CD14-positive monocyte (primary cell): ENCODE measurements around the gene THBS2. TPM values are rescaled to one million over a fixed set of nuclear protein-coding genes. Genes with fewer than 3 reads are reported as not detected.

ENCODE experiments used
- DNase-seq, 3 donors: peaks; one replicate each; pipeline ENCODE4 v3.0.0-alpha.2; 2011 to 2022
- H2AFZ ChIP-seq: 2 replicates; pipeline ENCODE4 v1.6.0; 2012; ENCODE audit warnings: mild to moderate bottlenecking, low read depth, low read length, inconsistent platforms; ENCODE audit not compliant: insufficient read depth, poor library complexity, severe bottlenecking
- H3K27ac ChIP-seq, 2 donors: 1 replicate in 1 of 2; 2 replicates in 1 of 2; pipeline ENCODE4 v1.5.1; 2012 to 2013; ENCODE audit warnings: low read length in 2 of 2, control low read depth in 1 of 2, inconsistent platforms in 1 of 2, low read depth in 1 of 2, mild to moderate bottlenecking in 1 of 2
- H3K27me3 ChIP-seq, 2 donors: one replicate each; pipeline versions ENCODE4 v1.6.0 to v1.6.1; 2011 to 2013; ENCODE audit warnings: low read length in 2 of 2; ENCODE audit not compliant: control insufficient read depth in 2 of 2, insufficient read depth in 2 of 2
- H3K36me3 ChIP-seq, 2 donors: replicated peaks in 1 of 2; 1 replicate in 1 of 2; 2 replicates in 1 of 2; pipeline versions ENCODE4 v1.5.1 to v1.6.1; 2012 to 2013; ENCODE audit warnings: low read length in 2 of 2, control low read depth in 1 of 2, inconsistent platforms in 1 of 2, mild to moderate bottlenecking in 1 of 2; ENCODE audit not compliant: insufficient read depth in 2 of 2, control insufficient read depth in 1 of 2
- H3K4me1 ChIP-seq, 2 donors: 1 replicate in 1 of 2; 2 replicates in 1 of 2; pipeline versions ENCODE4 v1.5.1 to v1.6.1; 2012 to 2013; ENCODE audit warnings: low read length in 2 of 2, control low read depth in 1 of 2, inconsistent platforms in 1 of 2, mild to moderate bottlenecking in 1 of 2, moderate library complexity in 1 of 2; ENCODE audit not compliant: insufficient read depth in 2 of 2, control insufficient read depth in 1 of 2
- H3K4me2 ChIP-seq: replicated peaks from 2 replicates; pipeline ENCODE3; 2012; ENCODE audit warnings: low read length, moderate library complexity, mild to moderate bottlenecking; ENCODE audit not compliant: poor library complexity, severe bottlenecking; ENCODE audit errors: extremely low read depth
- H3K4me3 ChIP-seq, 3 experiments: fragments of 200-600 bp in 1 of 3; sonication (generic) in 1 of 3; replicated peaks in 1 of 3; 1 replicate in 2 of 3; 2 replicates in 1 of 3; pipeline ENCODE4 v1.5.1; 2011 to 2013; ENCODE audit warnings: low read length in 3 of 3, mild to moderate bottlenecking in 3 of 3, control low read depth in 2 of 3, low read depth in 2 of 3, inconsistent platforms in 1 of 3, moderate library complexity in 1 of 3
- H3K79me2 ChIP-seq: 2 replicates; pipeline ENCODE4 v1.6.0; 2012; ENCODE audit warnings: mild to moderate bottlenecking, control low read depth, inconsistent platforms, low read length, moderate library complexity; ENCODE audit not compliant: insufficient read depth
- H3K9ac ChIP-seq: 2 replicates; pipeline ENCODE4 v1.6.0; 2017; ENCODE audit warnings: low read length, mild to moderate bottlenecking; ENCODE audit not compliant: insufficient read depth, poor library complexity, severe bottlenecking
- H3K9me3 ChIP-seq, 2 donors: replicated peaks in 1 of 2; 1 replicate in 1 of 2; 2 replicates in 1 of 2; pipeline versions ENCODE4 v1.5.1 to v1.6.1; 2012 to 2013; ENCODE audit warnings: low read length in 2 of 2, control low read depth in 1 of 2; ENCODE audit not compliant: control insufficient read depth in 1 of 2, insufficient read depth in 1 of 2
- H4K20me1 ChIP-seq: 2 replicates; pipeline ENCODE4 v1.6.0; 2012; ENCODE audit warnings: mild to moderate bottlenecking, low read length, control low read depth, moderate library complexity; ENCODE audit not compliant: insufficient read depth
- H3K27ac Mint-ChIP-seq, 7 donors: one replicate each; pipeline ENCODE4 v1.8.0; 2020; ENCODE audit warnings: mild to moderate bottlenecking in 7 of 7, mixed read lengths in 7 of 7, moderate library complexity in 6 of 7, inconsistent platforms in 2 of 7
- H3K27me3 Mint-ChIP-seq, 3 donors: one replicate each; pipeline ENCODE4 v1.8.0; 2021 to 2022; ENCODE audit warnings: low read depth in 3 of 3, mild to moderate bottlenecking in 3 of 3, mixed read lengths in 3 of 3, moderate library complexity in 3 of 3, inconsistent platforms in 1 of 3
- H3K36me3 Mint-ChIP-seq, 2 donors: one replicate each; pipeline ENCODE4 v1.8.0; 2020; ENCODE audit warnings: mixed read lengths in 2 of 2, inconsistent platforms in 1 of 2, mild to moderate bottlenecking in 1 of 2
- H3K4me1 Mint-ChIP-seq: one replicate; pipeline ENCODE4 v1.8.0; 2020; ENCODE audit warnings: mild to moderate bottlenecking, mixed read lengths
- H3K4me3 Mint-ChIP-seq, 2 donors: one replicate each; pipeline ENCODE4 v1.8.0; 2020; ENCODE audit warnings: mild to moderate bottlenecking in 2 of 2, mixed read lengths in 2 of 2, moderate library complexity in 1 of 2
- H3K9me3 Mint-ChIP-seq, 7 donors: one replicate each; pipeline ENCODE4 v1.8.0; 2020 to 2022; ENCODE audit warnings: mixed read lengths in 7 of 7, mild to moderate bottlenecking in 6 of 7, moderate library complexity in 6 of 7, inconsistent platforms in 2 of 7
- CTCF ChIP-seq: fragments of 200-600 bp; IDR thresholded peaks from one replicate; pipeline ENCODE4 v1.8.0; 2022; ENCODE audit warnings: antibody characterized with exemption, mild to moderate bottlenecking
- WGBS: methylation state at CpG from one replicate; pipeline ENCODE4 v1.1.5; 2013; ENCODE audit warnings: missing lambda C conversion rate; ENCODE audit not compliant: insufficient coverage; 5-methylcytosine and 5-hydroxymethylcytosine counted together
- intact Hi-C, 2 donors: fragments of 100-400 bp; cut with micrococcal nuclease; formaldehyde crosslinking; loops; one replicate each; pipeline versions ENCODE4 v1.15.0 to v1.15.1; 2023
- polyA plus RNA-seq, 3 donors: library from polyadenylated mRNA; depleted of rRNA in 1 of 3; unstranded in 2 of 3; stranded (reverse) in 1 of 3; fragments of 300-500 nt in 2 of 3; fragments of >200 nt in 1 of 3; fragmentation: Illumina TruSeq in 2 of 3; gene quantifications; 1 replicate in 2 of 3; 2 replicates in 1 of 3; pipeline ENCODE4 v1.2.3, GENCODE V29; 2012 to 2021

The THBS2 gene
- polyA plus RNA-seq, 3 donors: 0.01 to 0.03 TPM; not detected in 1

- Mint-ChIP-seq H3K27me3 (no peaks in the 10 kb centered on the region), H3K27ac (no peak overlapping the region), H3K4me1 (no peaks in the 10 kb centered on the region), H3K9me3 (peaks cover 21 to 50% (median 40%) of the 10 kb centered on the region in 7 donors), H3K36me3 (peaks cover 0 to 8% of the 10 kb centered on the region in 2 donors), H3K4me3 (no peak overlapping the region)
- no peaks in the 10 kb centered on the region for H3K27me3 ChIP-seq
- H3K4me3 ChIP-seq: no peak overlapping the region
- H3K9ac ChIP-seq: no peak overlapping the region
- no peak overlapping the region for H3K27ac ChIP-seq
- no peak for TF ChIP-seq CTCF
- peaks cover 26 to 32% of the 10 kb centered on the region in 2 donors for H3K9me3 ChIP-seq
- WGBS: no CpG with 5 or more reads among the region's 2 CpGs
- no peaks in the 10 kb centered on the region for H3K36me3 ChIP-seq
- no peak overlapping the region for H3K4me2 ChIP-seq
- H2AFZ ChIP-seq: no peak overlapping the region
- intact Hi-C loops: no loop called here
- no peaks in the 10 kb centered on the region for H3K4me1 ChIP-seq
- no peaks in the 10 kb centered on the region for H3K79me2 ChIP-seq
- DNase-seq: no peak
- H4K20me1 ChIP-seq: no peaks in the 10 kb centered on the region
These were observed 49.5 kb downstream of the THBS2 start for GRCh38 chr6:169204167-169204566.

DNA sequence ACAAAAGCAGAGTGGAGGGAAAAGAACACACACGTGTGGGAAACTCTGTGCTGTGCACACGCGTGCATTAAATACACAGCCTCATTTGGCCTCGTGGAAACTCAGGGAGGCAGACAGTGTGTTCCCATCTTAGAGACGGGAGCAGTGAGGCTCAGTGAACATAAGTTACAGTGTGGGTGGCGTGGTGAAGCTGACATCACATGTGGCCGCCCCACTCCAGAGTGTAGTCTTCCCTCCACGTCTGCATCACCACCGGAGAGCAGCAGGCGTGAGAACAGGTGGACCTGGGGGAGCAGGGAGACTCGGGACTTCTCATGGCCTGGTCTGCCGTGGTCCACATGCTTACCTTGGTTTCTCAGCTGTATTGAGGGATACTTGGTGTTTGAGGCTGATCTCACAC lies 51.7 kb downstream of the THBS2 start:
- Histone ChIP-seq H4K20me1 (no peaks in the 10 kb centered on the region), H3K27ac (no peak overlapping the region), H3K4me2 (no peak overlapping the region), H3K36me3 (no peaks in the 10 kb centered on the region), H3K4me1 (no peaks in the 10 kb centered on the region), H3K9ac (no peak overlapping the region), H3K9me3 (peaks cover 17 to 30% of the 10 kb centered on the region in 2 donors), H3K4me3 (no peak overlapping the region), H2AFZ (no peak overlapping the region), H3K27me3 (no peaks in the 10 kb centered on the region), H3K79me2 (no peaks in the 10 kb centered on the region)
- intact Hi-C loops: no loop called here
- H3K27ac Mint-ChIP-seq: peak overlapping the region in 1 of 7 donors; percentile 35
- 97% methylated on average over 11 of the region's 12 CpGs for WGBS
- peaks cover 0 to 5% of the 10 kb centered on the region in 2 donors for H3K36me3 Mint-ChIP-seq
- no peak overlapping the region for H3K4me3 Mint-ChIP-seq
- peaks cover 13 to 40% (median 28%) of the 10 kb centered on the region in 7 donors for H3K9me3 Mint-ChIP-seq
- no peaks in the 10 kb centered on the region for H3K27me3 Mint-ChIP-seq
- DNase-seq: no peak
- no peaks in the 10 kb centered on the region for H3K4me1 Mint-ChIP-seq
- TF ChIP-seq CTCF: no peak
